K562 (cell line): ENCODE measurements around the gene P3H4. TPM values are rescaled to one million over a fixed set of nuclear protein-coding genes. Genes with fewer than 3 reads are reported as not detected.

Experiments used
- FOS ChIP-seq: IDR thresholded peaks from 3 replicates; pipeline ENCODE4 v1.6.1; 2011; ENCODE audit not compliant: insufficient read length; ENCODE audit errors: extremely low read depth
- FOXP1 ChIP-seq: sonication (generic); formaldehyde crosslinking; IDR thresholded peaks from 2 replicates; pipeline ENCODE4 v1.8.0; 2022; ENCODE audit warnings: mild to moderate bottlenecking, missing genetic modification reagents
- KDM5B ChIP-seq: fragments of 200-600 bp; sonication (generic); IDR thresholded peaks from 2 replicates; pipeline ENCODE4 v1.6.1; 2012; ENCODE audit warnings: low read depth, mild to moderate bottlenecking, moderate library complexity, low read length, control low read depth, inconsistent platforms; ENCODE audit not compliant: insufficient replicate concordance
- PHF8 ChIP-seq: fragments of 200-600 bp; sonication (generic); IDR thresholded peaks from 2 replicates; pipeline ENCODE4 v1.6.1; 2012; ENCODE audit warnings: mixed run types, mild to moderate bottlenecking, inconsistent platforms, low read length, moderate library complexity, borderline replicate concordance
- TCF7 ChIP-seq: sonication (generic); IDR thresholded peaks from 2 replicates; pipeline ENCODE4 v1.6.1; 2016; ENCODE audit warnings: antibody characterized with exemption, borderline replicate concordance
- XRCC4 ChIP-seq: IDR thresholded peaks from one replicate; pipeline ENCODE4 v1.6.1; 2011; ENCODE audit not compliant: insufficient read depth, insufficient read length; ENCODE audit errors: extremely low read depth
- polyA plus RNA-seq, 8 experiments: library from polyadenylated mRNA; depleted of rRNA in 4 of 8; stranded (reverse) in 5 of 8; unstranded in 3 of 8; fragments of >200 nt; fragmentation: Nextera tagmentation in 2 of 8; fragmentation: Illumina TruSeq in 1 of 8; extraction: Ambion mirVana in 2 of 8; extraction: Trizol in 1 of 8; gene quantifications; 2 replicates each; pipeline versions ENCODE4 v1.2.1 to v1.2.3, GENCODE V29; 2011 to 2014; ENCODE audit warnings: inconsistent platforms in 1 of 8, missing spikeins in 1 of 8
- total RNA-seq, 7 experiments: library from RNA; depleted of rRNA in 6 of 7; stranded (reverse); fragments of >200 nt in 6 of 7; fragmentation: Illumina TruSeq in 2 of 7; extraction: Trizol in 2 of 7; gene quantifications; 2 replicates each; pipeline versions ENCODE4 v1.2.1 to v1.2.3, GENCODE V29; 2011 to 2021; ENCODE audit warnings: low replicate concordance in 1 of 7
- TF ChIP-seq, protein P1 (sequence below): sonication (generic); formaldehyde crosslinking; IDR thresholded peaks from 2 replicates; pipeline ENCODE4 v1.8.0; 2023; ENCODE audit warnings: mild to moderate bottlenecking, missing genetic modification reagents

Gene P3H4
- total and polyA plus RNA-seq, 9 of the 15 experiments (the other 6 are each of a cell fraction or from before 2014, with no cell fraction given), result 0.10 to 3.7 (median 1.0) TPM

- TF ChIP-seq TCF7 (no peak), FOS (no peak), FOXP1 (CRISPR knock-in tag) (no peak), KDM5B (no peak), PHF8 (peak; percentile 5; the same call in 1 of the 2 replicates), XRCC4 (no peak)
- TF ChIP-seq, protein P1, sequence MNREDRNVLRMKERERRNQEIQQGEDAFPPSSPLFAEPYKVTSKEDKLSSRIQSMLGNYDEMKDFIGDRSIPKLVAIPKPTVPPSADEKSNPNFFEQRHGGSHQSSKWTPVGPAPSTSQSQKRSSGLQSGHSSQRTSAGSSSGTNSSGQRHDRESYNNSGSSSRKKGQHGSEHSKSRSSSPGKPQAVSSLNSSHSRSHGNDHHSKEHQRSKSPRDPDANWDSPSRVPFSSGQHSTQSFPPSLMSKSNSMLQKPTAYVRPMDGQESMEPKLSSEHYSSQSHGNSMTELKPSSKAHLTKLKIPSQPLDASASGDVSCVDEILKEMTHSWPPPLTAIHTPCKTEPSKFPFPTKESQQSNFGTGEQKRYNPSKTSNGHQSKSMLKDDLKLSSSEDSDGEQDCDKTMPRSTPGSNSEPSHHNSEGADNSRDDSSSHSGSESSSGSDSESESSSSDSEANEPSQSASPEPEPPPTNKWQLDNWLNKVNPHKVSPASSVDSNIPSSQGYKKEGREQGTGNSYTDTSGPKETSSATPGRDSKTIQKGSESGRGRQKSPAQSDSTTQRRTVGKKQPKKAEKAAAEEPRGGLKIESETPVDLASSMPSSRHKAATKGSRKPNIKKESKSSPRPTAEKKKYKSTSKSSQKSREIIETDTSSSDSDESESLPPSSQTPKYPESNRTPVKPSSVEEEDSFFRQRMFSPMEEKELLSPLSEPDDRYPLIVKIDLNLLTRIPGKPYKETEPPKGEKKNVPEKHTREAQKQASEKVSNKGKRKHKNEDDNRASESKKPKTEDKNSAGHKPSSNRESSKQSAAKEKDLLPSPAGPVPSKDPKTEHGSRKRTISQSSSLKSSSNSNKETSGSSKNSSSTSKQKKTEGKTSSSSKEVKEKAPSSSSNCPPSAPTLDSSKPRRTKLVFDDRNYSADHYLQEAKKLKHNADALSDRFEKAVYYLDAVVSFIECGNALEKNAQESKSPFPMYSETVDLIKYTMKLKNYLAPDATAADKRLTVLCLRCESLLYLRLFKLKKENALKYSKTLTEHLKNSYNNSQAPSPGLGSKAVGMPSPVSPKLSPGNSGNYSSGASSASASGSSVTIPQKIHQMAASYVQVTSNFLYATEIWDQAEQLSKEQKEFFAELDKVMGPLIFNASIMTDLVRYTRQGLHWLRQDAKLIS (CRISPR knock-in tag), result no peak
Observed at GRCh38 chr17:41812381-41813151, 817 bp upstream of the P3H4 start, which contains the start of gene FKBP10 (continued).
